Measurements from ENCODE around the gene SORL1-AS1.
"Not testable (repeated sequence)": the region's sequence is repeated elsewhere in the genome, so short reads cannot be mapped to it uniquely, and the experiment has no call there.

The SORL1-AS1 gene

DNA sequence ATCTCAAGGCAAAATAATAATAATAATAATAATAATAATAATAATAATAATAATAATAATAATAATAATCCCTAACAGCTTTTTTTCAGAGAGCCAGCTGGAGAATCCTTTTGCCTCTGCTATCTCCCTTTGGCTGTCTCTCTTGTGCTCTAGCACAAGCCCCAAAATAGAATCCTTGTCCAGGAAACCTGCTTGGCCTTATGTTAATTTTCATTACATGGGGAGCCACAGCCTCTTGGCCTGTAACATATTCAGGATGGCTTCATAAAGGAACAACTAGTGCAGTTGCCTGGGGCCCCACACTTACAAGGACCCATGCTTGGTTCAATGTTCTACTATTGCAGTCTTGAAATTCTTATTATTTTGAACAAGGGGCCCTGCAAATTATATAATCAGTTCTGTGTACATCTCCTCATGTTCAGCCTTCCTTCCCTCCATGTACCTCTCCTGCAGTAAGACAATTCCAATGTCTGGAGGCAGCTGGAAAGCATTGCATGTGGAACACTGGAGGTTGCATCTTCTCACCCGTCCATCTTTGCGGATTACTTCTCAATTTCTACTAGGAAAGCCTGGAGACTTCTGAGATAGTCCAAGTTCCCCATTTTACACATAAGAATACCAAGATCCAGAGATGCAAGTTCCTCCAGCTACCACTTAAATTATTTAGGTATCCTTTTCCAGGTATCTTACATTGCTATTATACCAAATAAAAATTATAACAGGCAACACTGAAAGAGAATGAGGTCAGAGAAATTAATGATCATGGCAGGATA is 38.4 kb downstream of the SORL1-AS1 start:
- H3K27ac ChIP-seq, result no peak overlapping the region
- TF ChIP-seq CTCF (IDR thresholded peaks at IDR 0.05), result no peak
- no peak overlapping the region for H3K4me3 ChIP-seq
- H3K36me3 ChIP-seq, result no peaks in the 10 kb centered on the region
- no peaks in the 10 kb centered on the region for H3K9me3 ChIP-seq
- peaks cover 0 to 23% of the 10 kb centered on the region in 2 donors for H3K4me1 ChIP-seq
- DNase-seq (ENCODE audit: low spot score), result no peak
- no peaks in the 10 kb centered on the region for H3K27me3 ChIP-seq

GRCh38 chr11:121412711-121413415 is 39.9 kb downstream of the SORL1-AS1 start:
- no peaks in the 10 kb centered on the region for H3K9me3 ChIP-seq

DNA sequence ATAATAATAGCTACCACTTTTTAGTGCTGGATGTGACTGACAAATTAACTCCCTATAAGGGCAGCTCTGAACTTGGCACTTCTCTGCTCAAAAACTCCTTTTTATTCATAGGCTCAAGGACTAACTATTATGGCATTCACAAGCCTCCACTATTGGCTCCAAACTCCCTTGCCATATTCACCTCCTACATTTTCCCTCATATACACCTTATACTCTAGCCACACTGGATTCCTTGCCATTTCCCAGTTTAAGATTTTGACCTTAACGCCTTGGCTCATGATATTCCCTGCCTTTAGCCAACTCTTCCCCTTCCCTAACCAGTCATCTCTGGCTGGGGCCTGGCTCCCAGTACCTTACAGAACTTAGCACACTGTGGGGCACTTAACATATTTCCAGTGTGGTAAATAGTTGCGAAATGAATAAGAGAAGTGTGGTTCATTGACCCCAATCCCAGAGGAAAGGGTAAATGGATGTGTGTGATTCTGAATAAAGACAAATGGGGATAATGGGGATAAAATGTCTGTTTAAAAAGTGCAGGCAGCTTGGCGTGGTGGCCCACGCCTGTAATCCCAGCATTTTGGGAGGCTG is 40.7 kb downstream of the SORL1-AS1 start:
- no peak overlapping the region for H3K4me3 ChIP-seq
- no peak for TF ChIP-seq CTCF (IDR thresholded peaks at IDR 0.05)
- H3K36me3 ChIP-seq, result no peaks in the 10 kb centered on the region
- no peaks in the 10 kb centered on the region for H3K9me3 ChIP-seq
- DNase-seq (ENCODE audit: low spot score), result no peak
- H3K27ac ChIP-seq, result no peak overlapping the region
- H3K4me1 ChIP-seq, result peaks cover 0 to 17% of the 10 kb centered on the region in 2 donors
- H3K27me3 ChIP-seq, result no peaks in the 10 kb centered on the region

More at GRCh38 chr11:121412711-121413415, 39.9 kb downstream of the SORL1-AS1 start:
- no peaks in the 10 kb centered on the region for H3K27me3 ChIP-seq
- no peaks in the 10 kb centered on the region for H3K36me3 ChIP-seq
- H3K4me1 ChIP-seq, result peaks cover 0 to 23% of the 10 kb centered on the region in 2 donors
- no peak overlapping the region for H3K27ac ChIP-seq
- TF ChIP-seq CTCF (IDR thresholded peaks at IDR 0.05), result no peak
- H3K4me3 ChIP-seq, result no peak overlapping the region
- DNase-seq (ENCODE audit: low spot score), result no peak

GRCh38 chr11:121411330-121411729 is 41.4 kb downstream of the SORL1-AS1 start:
- H3K9me3 ChIP-seq; H3K4me1 ChIP-seq; H3K27me3 ChIP-seq; H3K36me3 ChIP-seq; DNase-seq (ENCODE audit: low spot score); H3K4me3 ChIP-seq; H3K27ac ChIP-seq: not testable (repeated sequence)

DNA sequence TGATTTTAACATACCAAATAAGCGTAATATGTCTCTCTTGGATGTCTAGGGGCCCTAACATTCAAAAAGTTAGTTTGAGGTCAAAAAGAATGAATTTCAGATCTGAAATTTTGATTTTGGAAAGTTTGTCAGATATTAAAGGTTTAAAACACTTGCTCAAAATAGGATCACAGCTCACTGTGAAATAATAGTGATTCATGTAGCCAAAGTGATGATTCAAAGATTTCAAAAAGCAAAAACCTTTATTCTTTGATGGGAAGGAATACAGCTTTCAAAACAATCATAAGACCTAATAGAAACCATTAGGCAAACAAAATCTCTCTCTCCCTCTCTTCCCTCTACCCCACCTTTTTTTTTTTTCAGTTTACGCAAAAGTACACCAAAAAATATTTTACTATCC is 42.7 kb downstream of the SORL1-AS1 start:
- not testable (repeated sequence) for H3K4me1 ChIP-seq, H3K4me3 ChIP-seq

DNA sequence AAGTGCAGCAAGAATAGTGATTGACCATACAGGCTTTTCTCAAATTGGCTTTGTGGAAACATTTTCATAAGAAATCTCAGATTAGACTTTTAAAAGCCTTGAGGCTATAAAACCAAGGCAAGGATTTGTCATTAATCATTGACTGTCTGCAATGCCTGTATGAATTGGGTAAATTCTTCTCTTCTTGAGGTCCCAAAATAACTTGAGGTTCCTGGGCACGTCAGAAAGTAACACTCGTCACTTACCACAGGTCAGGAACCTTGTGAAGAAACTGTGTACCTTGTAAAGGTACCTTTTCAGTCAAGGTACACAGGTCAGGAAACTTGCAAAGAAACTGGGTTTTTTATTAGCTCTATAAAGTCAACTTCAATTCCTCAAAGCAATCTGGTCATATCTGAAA is 43.9 kb downstream of the SORL1-AS1 start:
- TF ChIP-seq CTCF (IDR thresholded peaks at IDR 0.05), result no peak
- no peak overlapping the region for H3K27ac ChIP-seq
- H3K36me3 ChIP-seq, result no peaks in the 10 kb centered on the region
- no peaks in the 10 kb centered on the region for H3K9me3 ChIP-seq
- H3K4me1 ChIP-seq, result no peaks in the 10 kb centered on the region
- no peak for DNase-seq (ENCODE audit: low spot score)
- H3K27me3 ChIP-seq, result no peaks in the 10 kb centered on the region
- no peak overlapping the region for H3K4me3 ChIP-seq

More for the DNA sequence above, 42.7 kb downstream of the SORL1-AS1 start:
- not testable (repeated sequence) for H3K27me3 ChIP-seq; H3K9me3 ChIP-seq; H3K36me3 ChIP-seq; DNase-seq (ENCODE audit: low spot score); H3K27ac ChIP-seq

Data from right atrium auricular region (tissue), 2 donors.